ENCODE measurements around the gene ITGA11.

Gene ITGA11

DNA sequence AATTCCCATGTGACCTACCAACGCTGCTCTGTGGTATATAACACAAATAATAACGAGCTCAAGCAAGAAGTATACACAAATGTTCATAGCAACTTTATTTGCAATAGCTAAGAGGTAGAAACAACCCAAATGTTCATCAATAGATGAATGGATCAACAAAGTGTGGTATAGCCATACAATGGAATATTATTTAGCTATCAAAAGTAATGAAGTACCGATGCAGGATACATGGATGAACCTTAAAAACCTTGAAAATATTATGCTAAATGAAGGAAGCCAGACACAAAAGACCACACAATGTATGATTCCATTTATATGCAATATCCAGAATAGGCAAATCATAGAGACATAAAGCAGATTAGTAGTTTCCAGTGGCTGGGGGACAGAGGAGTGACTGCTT lies 170.0 kb downstream of the ITGA11 start:
- H3K36me3 ChIP-seq (ENCODE audit: control insufficient read depth in 2 of 2, insufficient read depth in 2 of 2, low read length in 2 of 2): no peaks in the 10 kb centered on the region

GRCh38 chr15:68261241-68261640 lies 170.7 kb downstream of the ITGA11 start:
- Histone ChIP-seq H3K27me3 (ENCODE audit: control insufficient read depth in 2 of 2, insufficient read depth in 2 of 2, low read length in 2 of 2) (peaks cover 5 to 9% of the 10 kb centered on the region in 2 donors), H3K27ac (ENCODE audit: low read depth in 2 of 2, low read length in 2 of 2) (no peak overlapping the region), H3K9me3 (ENCODE audit: control insufficient read depth in 2 of 2, low read length in 2 of 2) (no peaks in the 10 kb centered on the region), H3K4me3 (ENCODE audit: low read length in 2 of 2) (no peak overlapping the region), H3K9ac (ENCODE audit: low read depth in 1 of 2, low read length in 2 of 2) (no peak overlapping the region), H3K4me1 (ENCODE audit: control insufficient read depth in 2 of 2, insufficient read depth in 2 of 2, low read length in 2 of 2) (peaks cover 2 to 9% of the 10 kb centered on the region in 2 donors), H3K36me3 (ENCODE audit: control insufficient read depth in 2 of 2, insufficient read depth in 2 of 2, low read length in 2 of 2) (no peaks in the 10 kb centered on the region)

More for the DNA sequence above, 170.0 kb downstream of the ITGA11 start:
- Histone ChIP-seq H3K4me3 (ENCODE audit: low read length in 2 of 2) (no peak overlapping the region), H3K9ac (ENCODE audit: low read depth in 1 of 2, low read length in 2 of 2) (no peak overlapping the region), H3K27me3 (ENCODE audit: control insufficient read depth in 2 of 2, insufficient read depth in 2 of 2, low read length in 2 of 2) (peaks cover 5 to 9% of the 10 kb centered on the region in 2 donors), H3K9me3 (ENCODE audit: control insufficient read depth in 2 of 2, low read length in 2 of 2) (no peaks in the 10 kb centered on the region), H3K27ac (ENCODE audit: low read depth in 2 of 2, low read length in 2 of 2) (no peak overlapping the region), H3K4me1 (ENCODE audit: control insufficient read depth in 2 of 2, insufficient read depth in 2 of 2, low read length in 2 of 2) (peaks cover 2 to 4% of the 10 kb centered on the region in 2 donors)

DNA sequence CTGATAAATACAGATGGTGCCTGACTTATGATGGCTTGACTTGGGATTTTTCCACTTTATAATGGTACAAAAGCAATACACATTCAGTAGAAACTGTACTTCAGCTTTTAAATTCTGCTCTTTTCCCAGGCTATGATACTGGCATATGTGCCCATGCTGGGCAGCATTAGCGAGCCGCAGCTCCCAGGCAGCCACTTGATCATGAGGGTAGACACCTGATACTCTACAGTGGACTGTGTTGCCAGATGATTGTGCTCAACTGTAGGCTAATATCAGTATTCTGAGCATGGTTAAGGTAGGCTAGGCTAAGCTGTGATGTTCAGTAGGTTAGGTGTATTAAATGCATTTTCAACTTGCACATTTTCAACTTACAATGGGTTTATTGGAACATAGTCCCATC lies 172.1 kb downstream of the ITGA11 start:
- no peaks in the 10 kb centered on the region for H3K36me3 ChIP-seq (ENCODE audit: control insufficient read depth in 2 of 2, insufficient read depth in 2 of 2, low read length in 2 of 2)
- no peak overlapping the region for H3K27ac ChIP-seq (ENCODE audit: low read depth in 2 of 2, low read length in 2 of 2)
- H3K9ac ChIP-seq (ENCODE audit: low read depth in 1 of 2, low read length in 2 of 2): no peak overlapping the region
- peaks cover 5 to 6% of the 10 kb centered on the region in 2 donors for H3K27me3 ChIP-seq (ENCODE audit: control insufficient read depth in 2 of 2, insufficient read depth in 2 of 2, low read length in 2 of 2)
- H3K9me3 ChIP-seq (ENCODE audit: control insufficient read depth in 2 of 2, low read length in 2 of 2): no peaks in the 10 kb centered on the region
- H3K4me1 ChIP-seq (ENCODE audit: control insufficient read depth in 2 of 2, insufficient read depth in 2 of 2, low read length in 2 of 2): peaks cover 2 to 9% of the 10 kb centered on the region in 2 donors
- no peak overlapping the region for H3K4me3 ChIP-seq (ENCODE audit: low read length in 2 of 2)

GRCh38 chr15:68258692-68259091 lies 173.3 kb downstream of the ITGA11 start:
- H3K27me3 ChIP-seq (ENCODE audit: control insufficient read depth in 2 of 2, insufficient read depth in 2 of 2, low read length in 2 of 2): no peaks in the 10 kb centered on the region
- H3K9me3 ChIP-seq (ENCODE audit: control insufficient read depth in 2 of 2, low read length in 2 of 2): no peaks in the 10 kb centered on the region
- no peak overlapping the region for H3K9ac ChIP-seq (ENCODE audit: low read depth in 1 of 2, low read length in 2 of 2)
- no peak overlapping the region for H3K27ac ChIP-seq (ENCODE audit: low read depth in 2 of 2, low read length in 2 of 2)
- H3K36me3 ChIP-seq (ENCODE audit: control insufficient read depth in 2 of 2, insufficient read depth in 2 of 2, low read length in 2 of 2): no peaks in the 10 kb centered on the region
- H3K4me3 ChIP-seq (ENCODE audit: low read length in 2 of 2): no peak overlapping the region
- H3K4me1 ChIP-seq (ENCODE audit: control insufficient read depth in 2 of 2, insufficient read depth in 2 of 2, low read length in 2 of 2): peaks cover 2 to 9% of the 10 kb centered on the region in 2 donors

DNA sequence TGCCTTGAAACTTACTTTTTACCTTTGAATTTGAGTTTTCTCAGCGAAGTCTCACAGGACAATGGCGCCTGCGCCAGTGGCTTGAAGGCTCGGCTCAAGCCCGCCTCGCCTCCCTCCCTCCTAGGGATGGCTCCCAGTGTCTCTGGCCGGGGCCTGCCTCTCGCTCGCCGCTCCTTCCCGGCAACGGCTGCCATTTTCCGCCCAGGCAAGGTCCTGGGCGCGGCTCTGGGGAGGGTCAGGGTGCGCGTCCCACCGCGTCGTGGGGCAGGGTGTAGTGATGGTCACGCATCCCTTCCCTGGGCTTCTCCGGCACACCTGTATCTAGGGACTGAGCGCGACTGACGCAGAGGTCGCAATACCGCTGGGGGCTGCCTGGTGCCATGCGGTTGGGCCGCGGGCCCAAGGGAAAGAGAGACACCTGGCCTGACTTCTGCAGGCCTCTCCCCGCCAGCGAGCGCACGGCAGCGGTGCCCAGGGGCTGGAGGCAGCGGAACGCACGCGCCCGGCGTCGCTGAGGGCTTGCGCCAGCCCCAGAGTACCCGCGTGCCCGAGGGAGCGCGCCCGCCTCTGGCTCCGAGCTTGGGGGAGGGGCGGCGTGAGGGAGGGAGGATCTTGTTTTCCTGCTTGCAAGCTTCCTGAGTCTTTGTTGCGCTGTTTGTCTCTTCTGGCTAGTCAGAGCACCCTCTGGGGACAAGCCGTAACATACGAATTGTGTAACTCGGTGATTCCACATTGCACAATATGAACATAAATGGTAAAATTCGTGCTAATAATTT lies 175.1 kb downstream of the ITGA11 start:
- Histone ChIP-seq H3K27ac (ENCODE audit: low read depth in 2 of 2, low read length in 2 of 2) (peak overlapping the region; percentile 71 to 83), H3K9ac (ENCODE audit: low read depth in 1 of 2, low read length in 2 of 2) (peak overlapping the region; percentile 79 to 82), H3K27me3 (ENCODE audit: control insufficient read depth in 2 of 2, insufficient read depth in 2 of 2, low read length in 2 of 2) (no peaks in the 10 kb centered on the region), H3K36me3 (ENCODE audit: control insufficient read depth in 2 of 2, insufficient read depth in 2 of 2, low read length in 2 of 2) (no peaks in the 10 kb centered on the region), H3K9me3 (ENCODE audit: control insufficient read depth in 2 of 2, low read length in 2 of 2) (no peaks in the 10 kb centered on the region), H3K4me1 (ENCODE audit: control insufficient read depth in 2 of 2, insufficient read depth in 2 of 2, low read length in 2 of 2) (peaks cover 2 to 9% of the 10 kb centered on the region in 2 donors), H3K4me3 (ENCODE audit: low read length in 2 of 2) (peak overlapping the region; percentile 74 to 80)

DNA sequence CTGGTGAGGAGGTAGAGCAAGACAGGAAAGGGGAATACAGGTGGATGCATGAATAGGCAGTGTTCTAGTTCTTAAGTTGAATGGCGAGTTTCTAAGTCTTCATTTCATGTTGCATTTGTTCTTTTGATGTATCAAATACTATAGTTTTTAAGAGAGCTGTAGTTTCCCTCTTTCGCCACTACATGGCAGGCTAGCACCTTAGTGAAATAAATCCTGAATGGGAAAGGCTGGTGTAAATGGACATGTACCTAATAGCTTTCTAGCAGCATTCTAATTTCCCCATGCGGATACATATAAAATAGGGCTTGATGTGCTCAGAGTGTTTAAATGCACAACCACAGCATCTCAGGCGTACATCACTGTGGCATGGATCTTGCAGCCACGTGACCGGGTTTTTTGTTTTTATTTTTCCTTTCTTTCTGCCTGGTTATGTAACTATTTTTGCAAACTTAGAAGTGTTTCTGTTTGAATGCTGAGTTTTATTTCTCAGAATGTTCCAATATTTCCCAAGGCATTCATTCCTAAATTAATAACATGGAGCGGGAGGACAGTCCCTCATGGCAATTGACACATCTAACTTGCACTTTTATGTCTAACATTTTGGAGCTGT lies 178.9 kb downstream of the ITGA11 start:
- Histone ChIP-seq H3K9me3 (ENCODE audit: control insufficient read depth in 2 of 2, low read length in 2 of 2) (no peaks in the 10 kb centered on the region), H3K9ac (ENCODE audit: low read depth in 1 of 2, low read length in 2 of 2) (no peak overlapping the region), H3K27ac (ENCODE audit: low read depth in 2 of 2, low read length in 2 of 2) (no peak overlapping the region), H3K27me3 (ENCODE audit: control insufficient read depth in 2 of 2, insufficient read depth in 2 of 2, low read length in 2 of 2) (no peaks in the 10 kb centered on the region), H3K36me3 (ENCODE audit: control insufficient read depth in 2 of 2, insufficient read depth in 2 of 2, low read length in 2 of 2) (no peaks in the 10 kb centered on the region), H3K4me3 (ENCODE audit: low read length in 2 of 2) (no peak overlapping the region), H3K4me1 (ENCODE audit: control insufficient read depth in 2 of 2, insufficient read depth in 2 of 2, low read length in 2 of 2) (peaks cover 2 to 9% of the 10 kb centered on the region in 2 donors)

DNA sequence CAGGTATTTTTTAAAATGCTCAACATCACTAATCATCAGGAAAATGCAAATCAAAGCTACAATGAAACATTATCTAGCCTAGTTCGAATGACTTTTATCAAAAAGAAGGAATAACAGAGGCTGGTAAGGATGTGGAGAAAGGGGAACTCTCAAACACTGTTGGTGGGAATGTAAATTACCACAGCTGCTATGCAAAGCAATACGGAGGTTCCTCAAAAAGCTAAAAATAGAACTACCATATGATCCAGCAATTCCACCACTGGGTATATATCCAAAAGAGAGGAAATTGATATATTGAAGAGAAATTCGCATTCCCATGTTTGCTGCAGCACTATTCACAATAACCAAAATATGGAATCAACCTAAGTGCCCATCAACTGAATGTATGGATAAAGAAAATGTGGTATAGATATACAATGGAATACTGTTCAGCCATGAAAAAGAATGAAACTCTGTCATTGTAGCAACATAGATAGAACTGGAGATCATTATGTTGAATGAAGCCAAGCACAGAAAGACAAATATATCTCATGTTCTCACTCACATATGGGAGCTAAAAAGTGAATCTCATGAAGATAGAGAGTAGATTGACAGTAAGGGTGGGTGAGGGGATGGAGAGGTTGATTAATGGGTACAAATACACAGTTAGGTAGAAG lies 182.8 kb downstream of the ITGA11 start:
- H3K9ac ChIP-seq (ENCODE audit: low read depth in 1 of 2, low read length in 2 of 2): no peak overlapping the region
- H3K27ac ChIP-seq (ENCODE audit: low read depth in 2 of 2, low read length in 2 of 2): no peak overlapping the region
- no peak overlapping the region for H3K4me3 ChIP-seq (ENCODE audit: low read length in 2 of 2)
- H3K4me1 ChIP-seq (ENCODE audit: control insufficient read depth in 2 of 2, insufficient read depth in 2 of 2, low read length in 2 of 2): no peaks in the 10 kb centered on the region
- no peaks in the 10 kb centered on the region for H3K27me3 ChIP-seq (ENCODE audit: control insufficient read depth in 2 of 2, insufficient read depth in 2 of 2, low read length in 2 of 2)
- H3K9me3 ChIP-seq (ENCODE audit: control insufficient read depth in 2 of 2, low read length in 2 of 2): peaks cover 0 to 1% of the 10 kb centered on the region in 2 donors
- H3K36me3 ChIP-seq (ENCODE audit: control insufficient read depth in 2 of 2, insufficient read depth in 2 of 2, low read length in 2 of 2): no peaks in the 10 kb centered on the region

Measured in mucosa of rectum (tissue), 2 donors.